ENCODE results near the gene KIAA1549.
A peak's percentile ranks its signal among the peaks of the same experiment; 100 is the strongest.

The KIAA1549 gene

DNA sequence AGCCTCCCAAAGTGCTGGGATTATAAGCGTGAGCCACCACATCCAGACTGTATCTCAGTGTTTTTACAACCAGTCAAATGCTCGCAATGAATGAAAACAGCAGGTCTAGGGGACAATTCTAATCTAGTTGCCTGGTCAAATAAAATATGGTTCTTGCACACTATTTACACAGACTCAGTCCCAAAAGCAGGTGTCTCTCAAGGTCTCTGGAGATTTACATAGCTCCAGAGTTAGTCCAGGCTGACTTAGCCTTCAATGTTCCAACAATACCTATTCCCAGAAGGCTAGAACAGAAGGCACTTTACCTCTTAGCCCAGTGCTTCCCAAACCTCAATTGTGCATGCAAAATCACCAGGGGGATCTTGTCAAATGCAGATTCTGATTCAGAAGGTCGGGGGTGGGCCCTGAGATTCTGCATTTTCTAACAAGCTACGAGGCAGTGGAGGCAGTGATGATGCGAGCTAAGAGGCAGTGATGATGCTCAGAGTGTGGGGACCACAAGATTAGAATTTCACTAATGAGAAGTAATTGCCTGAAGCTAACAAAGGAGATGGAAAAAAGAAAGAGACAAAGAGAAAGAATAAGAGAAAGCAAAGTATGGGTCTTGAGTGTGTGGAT is 6.4 kb downstream of the KIAA1549 start:
- no peak for DNase-seq

DNA sequence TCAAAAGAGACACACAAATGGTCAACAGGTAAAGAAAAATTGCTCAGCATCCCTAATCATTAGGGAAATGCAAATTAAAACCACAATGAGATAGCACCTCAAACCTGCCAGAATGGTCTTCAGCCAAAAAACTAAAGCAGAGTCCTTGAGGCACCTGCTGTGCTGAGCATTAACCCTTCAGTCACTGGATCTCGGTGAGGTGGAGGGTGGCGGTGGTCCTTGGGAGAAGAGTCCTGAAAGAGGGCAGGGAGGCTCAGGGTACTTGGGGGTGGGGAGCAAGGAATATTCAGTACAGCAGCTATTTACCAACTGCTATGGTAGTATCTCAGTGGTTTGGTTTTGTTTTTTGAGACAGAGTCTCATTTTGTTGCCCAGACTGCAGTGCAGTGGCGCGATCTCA is 7.1 kb downstream of the KIAA1549 start:
- DNase-seq: no peak

DNA sequence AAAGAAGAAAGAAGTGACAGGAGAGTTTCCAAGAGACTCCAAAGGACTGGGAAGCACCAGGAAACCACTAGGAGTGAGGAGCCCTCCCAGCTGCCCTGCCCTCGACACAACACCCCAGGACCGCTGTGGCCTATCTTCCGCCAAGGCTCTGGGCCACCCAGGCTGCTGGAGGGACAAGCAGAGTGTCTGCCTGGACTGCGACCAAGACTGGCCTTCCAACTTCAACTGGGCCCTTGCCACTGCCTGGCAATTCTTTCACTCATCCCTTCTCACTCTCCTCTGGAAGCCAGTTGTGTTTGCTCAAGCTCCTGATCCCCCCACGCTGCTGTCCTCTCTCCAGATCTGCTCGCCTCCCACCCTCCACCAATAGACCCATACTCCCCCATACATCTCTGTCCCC is 10.2 kb downstream of the KIAA1549 start:
- DNase-seq: no peak

DNA sequence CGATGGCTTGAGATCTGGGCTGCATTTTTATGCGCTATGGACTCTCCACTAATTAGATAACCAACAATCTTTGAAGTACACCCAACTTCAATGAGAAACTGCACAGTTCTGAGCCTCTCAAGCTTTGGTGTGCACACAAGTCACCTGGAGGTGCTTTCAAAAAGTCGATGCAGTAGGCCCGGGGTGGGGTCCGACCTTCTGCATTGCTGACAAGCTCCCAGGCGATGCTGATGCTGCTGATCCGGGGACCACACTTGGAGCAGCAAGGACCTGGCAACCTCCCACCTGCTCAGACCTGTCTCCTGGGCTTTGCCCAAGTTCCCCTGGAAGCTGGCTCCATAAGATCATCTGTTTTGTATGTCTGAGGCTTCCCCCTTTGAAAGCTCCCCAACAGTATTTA is 10.7 kb downstream of the KIAA1549 start:
- DNase-seq: no peak

DNA sequence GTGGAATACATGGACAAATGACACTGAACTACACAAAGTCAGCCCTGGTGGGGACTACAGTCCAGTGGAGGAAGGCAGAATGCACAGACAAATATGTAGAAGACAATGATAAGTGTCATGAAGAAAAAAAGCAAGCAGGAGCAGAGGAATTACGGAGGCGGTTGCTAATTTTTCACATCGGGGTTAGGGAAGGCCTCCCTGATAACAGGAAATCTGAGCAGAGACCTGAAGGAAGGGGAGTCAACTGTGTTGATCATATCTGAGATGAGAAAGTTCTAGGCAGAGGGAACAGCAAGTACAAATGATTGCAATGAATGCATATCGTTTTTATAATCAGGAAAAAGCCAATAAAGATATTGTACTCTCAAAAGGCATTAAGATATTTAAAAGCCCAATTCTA is 14.0 kb downstream of the KIAA1549 start:
- no peak for DNase-seq

DNA sequence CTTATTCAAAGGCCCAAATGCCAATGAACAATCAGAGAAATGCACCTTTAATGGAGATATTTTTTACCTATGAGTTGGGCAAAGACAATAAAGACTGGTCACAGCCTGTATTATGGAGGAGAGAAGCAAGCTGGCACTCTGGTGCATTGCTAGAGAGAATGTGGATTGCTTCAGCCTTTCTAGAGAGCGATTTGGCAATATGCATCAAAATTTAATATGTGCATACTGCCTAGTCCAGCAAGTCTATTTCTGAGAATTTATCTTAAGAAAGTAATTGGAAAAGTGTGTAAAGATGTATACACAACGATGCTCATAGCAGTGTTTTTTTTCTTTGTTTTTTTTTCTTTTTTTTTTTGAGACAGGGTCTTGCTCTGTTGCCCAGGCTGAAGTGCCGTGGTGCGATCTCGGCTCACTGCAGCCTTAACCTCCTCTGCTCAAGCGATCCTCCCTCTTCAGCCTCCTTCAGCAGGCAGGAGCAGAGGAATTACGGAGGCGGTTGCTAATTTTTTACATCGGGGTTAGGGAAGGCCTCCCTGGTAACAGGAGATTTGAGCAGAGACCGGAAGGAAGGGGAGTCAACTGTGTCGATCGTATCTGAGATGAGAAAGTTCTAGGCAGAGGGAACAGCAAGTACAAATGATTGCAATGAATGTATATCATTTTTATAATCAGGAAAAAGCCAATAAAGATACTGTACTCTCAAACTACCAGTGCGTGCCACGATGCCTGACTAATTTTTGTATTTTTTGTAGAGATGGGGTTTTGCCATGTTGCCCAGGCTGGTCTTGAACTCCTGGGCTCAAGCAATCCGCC is 16.4 kb downstream of the KIAA1549 start:
- DNase-seq: no peak

DNA sequence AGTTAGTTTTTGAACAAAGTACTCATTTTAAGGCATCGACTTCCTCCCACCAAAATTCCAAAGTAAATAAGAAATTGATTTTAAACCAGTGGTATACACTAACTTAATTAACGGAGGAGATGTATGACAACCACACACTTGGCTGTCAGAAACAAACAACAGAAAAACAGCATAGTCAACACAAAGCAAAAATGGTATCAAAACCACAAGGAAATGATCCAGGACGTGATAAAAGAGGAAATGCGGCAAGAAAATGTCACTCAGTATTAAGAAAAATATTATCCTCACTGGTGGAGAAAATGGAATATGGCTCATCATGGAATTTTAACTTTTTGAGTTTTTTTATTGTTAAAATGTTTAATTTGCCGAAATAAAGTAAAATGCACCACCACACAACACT is 17.5 kb downstream of the KIAA1549 start:
- no peak for DNase-seq

DNA sequence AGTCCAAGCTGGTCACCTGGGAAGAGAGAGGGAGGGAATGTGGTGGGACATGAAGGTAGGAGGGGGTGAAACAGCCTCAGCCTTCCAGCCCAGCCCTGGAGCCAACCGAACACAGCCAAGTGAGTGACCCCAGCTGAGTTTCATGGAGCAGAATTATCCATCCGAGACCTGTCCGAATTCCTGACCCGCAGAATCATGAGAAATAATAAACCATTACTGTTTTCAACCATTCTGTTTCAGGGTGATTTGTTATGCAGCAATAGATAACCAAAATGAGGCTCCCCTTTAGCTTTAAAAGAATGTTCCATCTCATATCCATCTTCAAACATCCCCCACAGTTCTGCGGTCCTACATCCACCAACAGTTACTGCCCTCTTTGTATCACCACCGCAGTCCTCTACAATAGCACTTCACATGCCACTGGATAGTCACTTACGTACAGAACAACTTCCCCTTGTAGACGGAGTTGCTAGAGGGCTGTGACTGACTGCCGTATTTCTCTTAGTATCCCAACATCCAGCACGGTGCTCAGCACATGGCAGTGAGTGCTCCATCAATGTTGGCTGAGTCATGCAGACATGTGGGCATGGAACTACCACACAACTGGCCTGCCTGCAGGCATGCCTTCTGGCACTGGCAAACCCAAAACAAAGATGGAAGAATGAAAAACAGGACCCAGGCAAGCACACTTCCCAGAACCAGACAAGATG is 18.5 kb downstream of the KIAA1549 start:
- no peak for DNase-seq

DNA sequence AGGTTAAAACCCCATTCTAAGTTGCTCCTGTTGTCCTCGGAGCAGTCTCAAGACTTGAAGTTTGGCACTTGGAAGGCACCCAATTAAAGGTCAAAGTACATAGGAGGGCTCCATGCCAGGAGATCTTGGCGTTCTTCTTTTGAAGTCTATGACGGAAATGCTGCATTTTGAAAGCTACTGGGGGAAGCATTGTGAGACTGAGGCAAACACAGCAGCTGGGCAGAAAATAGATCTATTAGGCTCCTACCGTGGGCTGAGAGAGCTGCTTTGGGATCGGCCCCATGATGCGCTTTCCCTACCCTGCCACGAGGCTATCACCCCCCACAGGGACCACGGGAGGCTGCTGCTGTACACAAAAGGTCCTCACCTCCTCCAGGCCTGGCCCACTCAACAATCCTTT is 20.0 kb downstream of the KIAA1549 start:
- no peak for DNase-seq

DNA sequence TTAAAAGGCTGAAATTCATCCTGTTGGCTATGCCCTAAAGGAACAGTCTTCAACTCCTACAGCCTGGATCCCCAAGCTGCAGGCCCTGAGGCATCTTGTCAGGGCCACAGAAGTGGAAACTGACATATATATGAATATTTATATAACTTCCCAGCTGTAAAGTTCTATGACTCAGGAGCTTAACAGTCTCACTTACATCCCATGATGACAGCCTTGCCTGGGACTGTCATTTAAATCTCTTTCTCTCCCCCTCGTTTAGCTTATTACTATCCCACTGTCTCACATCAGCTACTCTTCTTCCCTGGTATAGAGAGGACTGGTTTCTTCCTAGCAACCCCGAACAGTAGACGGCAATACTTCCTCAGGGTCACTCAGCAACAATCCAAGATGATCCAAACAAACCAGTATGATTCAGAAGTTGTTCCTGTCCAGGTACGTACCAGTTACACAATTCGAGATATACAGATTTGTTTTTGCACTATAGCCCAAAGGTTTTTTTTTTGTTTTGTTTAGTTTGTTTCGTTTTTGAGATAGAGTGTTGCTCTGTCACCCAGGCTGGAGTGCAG is 22.7 kb downstream of the KIAA1549 start:
- DNase-seq: no peak

DNA sequence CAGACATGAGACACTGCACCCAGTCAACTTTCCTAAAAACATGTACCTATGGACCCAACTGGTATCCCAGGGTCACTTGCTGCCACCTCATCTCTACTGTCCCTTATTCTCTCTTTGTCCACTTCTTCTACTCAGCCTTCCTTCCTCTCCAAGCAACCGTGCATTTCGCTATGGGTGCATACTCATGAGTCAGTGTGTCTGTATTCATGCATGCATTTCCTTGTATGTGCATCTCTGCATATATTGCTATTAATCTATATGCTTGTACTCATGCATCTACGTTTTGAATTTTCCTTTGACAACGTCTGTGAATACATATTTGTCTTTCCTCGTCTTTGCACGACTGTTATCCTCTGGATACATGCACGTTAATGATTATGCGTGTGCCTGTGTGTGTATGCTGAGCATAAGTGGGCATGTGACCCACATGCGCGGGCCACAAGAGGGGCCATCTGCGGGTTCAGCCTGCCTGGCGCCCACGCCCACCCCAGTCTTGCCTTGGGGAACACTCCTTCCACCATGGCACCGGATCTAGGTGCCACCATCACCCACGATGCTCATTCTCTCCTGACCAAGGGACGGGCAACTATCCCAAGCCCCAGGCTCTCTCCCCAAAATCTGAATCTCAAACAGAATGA is 23.3 kb downstream of the KIAA1549 start:
- no peak for DNase-seq

DNA sequence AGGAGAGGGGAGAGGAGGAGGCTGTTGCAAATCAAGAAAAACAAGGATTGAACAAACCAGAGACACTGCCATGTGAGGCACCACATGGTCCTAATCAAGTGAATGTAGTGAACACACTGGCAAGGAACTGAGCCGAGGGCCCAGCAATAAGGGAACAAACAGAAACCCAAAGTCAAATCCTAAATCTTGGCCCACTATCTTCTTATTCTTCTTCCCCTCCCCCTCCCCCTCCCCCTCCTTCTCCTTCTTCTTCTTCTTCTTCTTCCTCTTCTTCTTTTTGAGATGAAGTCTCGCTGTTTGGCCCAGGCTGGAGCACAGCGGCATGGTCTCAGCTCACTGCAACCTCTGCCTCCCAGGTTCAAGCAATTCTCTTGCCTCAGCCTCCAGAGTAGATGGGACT is 24.0 kb downstream of the KIAA1549 start:
- no peak for DNase-seq

DNA sequence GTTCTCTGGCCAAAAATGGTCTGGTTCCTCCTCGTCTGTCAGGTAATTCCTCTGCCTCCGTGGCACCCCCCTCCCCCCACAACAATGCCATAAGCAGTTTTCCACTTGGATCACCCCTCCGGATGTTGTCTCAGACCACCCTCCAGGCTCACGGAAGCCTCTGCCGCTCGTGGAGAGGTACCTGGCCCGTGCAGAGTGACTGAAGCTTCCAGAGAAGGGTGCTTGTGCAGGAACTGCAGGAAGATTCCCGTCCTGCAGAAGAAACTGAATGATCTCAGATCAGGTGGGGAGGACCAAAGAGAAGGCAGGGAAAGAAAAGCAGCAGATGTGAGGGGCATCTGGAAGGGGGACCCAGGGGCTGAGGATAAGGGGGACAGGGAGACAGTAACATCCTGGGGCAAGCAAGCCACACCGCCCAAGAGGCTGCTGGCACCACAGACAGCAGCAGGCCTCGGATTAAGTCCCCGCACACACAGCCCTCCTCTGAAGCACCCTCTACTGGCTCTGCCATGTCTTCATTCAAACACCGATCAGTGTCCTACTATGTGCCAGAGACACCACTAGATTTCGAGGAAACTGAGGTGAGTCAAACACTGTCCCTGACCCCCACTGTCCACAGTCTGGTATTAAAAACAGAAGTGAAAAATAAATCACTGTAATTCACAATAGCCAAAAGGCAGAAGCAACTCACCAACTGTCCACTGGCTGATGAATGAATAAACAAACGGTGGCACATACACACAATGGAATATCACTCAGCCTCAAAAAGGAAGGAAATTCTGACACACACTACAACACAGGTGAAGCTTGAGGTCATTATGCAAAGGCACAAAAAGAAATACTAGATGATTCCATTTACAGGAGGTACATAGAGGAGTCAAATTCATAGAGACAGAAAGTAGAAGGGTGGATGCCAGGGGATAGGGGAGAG is 26.4 kb downstream of the KIAA1549 start:
- no peak for DNase-seq

DNA sequence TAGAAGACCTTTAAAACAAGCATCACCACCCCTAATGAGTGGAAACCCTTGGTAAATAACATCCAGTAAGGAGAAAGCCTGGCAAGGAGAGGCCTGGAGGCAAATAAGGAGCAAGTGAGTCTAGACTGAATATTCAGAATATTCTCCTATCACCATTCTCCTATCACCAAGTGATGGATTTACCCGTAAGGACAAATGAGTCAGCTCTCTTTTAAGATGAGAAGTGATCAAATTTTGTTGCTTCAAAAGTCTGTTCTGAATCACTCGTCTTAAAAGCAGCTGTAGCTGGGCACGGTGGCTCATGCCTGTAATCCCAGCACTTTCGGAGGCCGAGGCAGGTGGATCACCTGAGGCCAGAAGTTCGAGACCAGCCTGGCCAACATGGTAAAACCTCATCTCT is 28.4 kb downstream of the KIAA1549 start:
- DNase-seq: no peak

DNA sequence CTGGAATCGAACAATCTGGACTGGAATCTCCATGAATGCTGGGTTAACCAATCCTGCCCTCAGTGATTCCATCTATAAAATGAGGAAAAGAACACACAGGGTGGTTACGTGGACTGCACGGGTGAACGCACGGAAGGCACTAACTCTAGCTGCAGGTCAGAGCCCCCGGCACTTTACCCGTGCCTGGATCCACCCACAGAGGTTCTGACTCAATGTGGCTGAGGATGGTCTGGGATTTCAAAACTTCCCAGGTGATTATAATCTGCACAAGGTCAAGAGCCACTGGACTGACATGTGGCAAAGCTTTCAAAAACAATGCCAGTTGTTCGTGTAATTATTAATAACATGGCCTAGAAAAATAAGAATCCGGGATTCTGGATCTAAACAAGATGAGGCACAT is 29.2 kb downstream of the KIAA1549 start:
- DNase-seq: no peak

DNA sequence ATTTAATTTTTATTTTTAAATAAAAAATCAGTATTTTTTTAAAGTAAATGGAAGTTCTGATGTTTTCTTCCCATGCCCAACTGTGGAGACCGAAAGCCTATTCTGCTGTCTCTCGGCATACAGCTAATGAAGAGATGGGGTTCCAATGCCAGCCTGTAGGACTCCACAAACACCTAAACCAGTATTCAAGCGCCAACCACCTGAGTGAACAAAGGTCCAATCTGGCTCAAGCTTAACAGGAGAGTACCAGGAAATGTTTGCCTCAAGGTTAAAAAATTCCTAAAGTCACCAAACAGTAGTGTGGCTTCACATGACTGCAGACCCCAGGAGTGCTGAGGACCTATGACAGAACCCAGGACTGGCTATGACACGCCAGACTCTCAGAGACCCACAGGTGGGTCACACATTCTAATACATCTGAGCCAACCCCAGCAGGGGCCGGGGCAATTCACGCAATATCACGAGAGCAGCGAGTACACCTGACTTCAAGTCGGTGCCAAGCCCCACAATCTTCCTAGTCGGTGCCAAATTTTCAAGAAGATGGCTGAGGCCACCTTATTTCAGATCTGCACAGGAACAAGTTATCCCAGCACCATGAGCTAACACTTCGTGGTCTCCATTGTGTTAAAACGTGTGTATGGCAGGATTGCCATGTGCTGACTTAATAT is 31.6 kb downstream of the KIAA1549 start:
- no peak for DNase-seq

DNA sequence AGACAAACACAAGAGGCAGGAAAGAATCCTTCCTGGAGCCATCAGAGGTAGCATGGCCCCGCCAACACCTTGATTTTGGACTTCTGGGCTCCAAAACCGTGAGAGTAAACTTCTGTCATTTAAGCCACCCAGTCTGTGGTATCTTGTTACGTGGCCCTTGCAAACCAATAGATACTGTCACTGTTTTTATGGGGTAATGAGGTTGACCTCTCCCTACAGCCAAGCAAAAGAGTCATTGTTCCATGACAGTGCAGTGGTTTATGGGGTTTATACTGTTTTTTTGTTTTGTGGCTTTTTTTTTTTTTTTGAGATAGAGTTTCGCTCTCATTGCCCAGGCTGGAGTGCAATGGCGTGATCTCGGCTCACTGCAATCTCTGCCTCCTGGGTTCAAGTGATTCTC is 32.8 kb downstream of the KIAA1549 start:
- no peak for DNase-seq

DNA sequence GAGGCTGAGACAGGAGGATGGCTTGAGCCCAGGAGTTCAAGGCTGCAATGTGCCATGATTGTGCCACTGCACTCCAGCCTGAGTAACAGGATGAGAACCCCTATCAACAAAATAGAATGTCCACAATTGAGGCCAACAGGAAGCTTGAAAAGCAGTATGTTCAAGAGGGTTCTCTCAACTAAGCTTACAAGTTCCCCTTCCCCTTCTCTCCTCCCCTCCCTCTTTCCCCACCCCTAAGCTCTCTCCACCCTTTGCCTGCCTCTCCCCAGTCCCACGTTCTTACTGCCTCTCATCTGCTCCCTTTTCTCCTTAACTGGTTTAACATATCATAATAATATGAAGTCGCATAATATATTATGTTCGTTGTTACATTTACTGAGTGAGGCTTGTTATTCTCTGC is 35.4 kb downstream of the KIAA1549 start:
- DNase-seq: no peak

DNA sequence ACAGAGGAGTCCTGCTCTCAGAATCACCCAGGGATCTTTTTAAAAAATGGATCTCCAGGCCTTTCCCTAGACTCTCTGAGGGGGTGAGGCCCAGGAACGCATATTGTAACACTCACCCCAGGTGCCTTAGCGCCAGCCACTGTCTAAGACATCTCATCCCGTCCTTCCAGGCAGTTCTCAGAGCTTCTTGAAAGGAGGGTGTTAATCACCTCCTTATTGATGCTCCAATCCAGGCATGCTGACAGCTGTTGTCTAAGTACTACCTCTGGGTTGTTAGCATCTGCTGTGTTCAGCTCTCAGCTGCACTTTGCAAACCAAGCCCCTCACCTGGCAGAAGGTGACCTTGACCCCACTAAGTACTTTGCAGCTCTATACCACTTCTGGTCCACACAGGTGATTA is 36.0 kb downstream of the KIAA1549 start:
- peak; percentile 49 for DNase-seq

DNA sequence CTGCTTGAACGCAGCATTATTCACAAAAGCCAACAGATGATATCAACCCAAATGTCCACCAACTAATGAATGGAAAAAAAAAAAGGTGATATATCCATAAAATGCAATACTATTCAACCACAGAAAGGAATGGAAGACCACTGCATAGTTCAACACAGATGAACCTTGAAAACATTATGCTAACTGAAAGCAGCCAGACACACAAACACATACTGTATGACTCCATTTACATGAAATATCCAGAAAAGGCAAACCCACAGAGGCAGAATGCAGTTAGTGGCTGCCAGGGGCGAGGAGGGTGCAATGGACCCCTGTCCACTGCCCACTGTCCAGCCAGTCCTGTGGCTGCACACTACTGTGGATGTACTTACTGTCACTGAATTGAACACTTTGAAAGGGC is 36.6 kb downstream of the KIAA1549 start:
- no peak for DNase-seq

DNA sequence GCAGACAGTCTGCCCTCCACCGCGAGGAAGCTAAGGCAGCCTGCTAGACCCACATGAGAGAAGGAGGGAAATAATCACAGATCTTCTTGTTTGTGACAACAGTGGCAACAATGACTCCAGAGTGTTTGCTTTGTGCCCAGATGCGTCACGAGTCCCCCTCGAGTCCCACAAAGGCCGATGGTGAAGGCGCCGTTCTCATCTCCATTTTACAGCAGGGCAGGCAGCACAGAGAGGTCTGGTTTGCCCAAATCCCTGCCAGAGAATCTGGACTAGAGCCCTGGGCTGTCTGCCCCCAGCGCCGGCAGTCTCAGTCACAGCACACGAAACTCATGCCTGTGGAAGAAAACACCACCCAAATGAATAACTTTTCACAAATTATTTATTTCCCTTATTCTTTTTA is 38.1 kb downstream of the KIAA1549 start:
- no peak for DNase-seq

DNA sequence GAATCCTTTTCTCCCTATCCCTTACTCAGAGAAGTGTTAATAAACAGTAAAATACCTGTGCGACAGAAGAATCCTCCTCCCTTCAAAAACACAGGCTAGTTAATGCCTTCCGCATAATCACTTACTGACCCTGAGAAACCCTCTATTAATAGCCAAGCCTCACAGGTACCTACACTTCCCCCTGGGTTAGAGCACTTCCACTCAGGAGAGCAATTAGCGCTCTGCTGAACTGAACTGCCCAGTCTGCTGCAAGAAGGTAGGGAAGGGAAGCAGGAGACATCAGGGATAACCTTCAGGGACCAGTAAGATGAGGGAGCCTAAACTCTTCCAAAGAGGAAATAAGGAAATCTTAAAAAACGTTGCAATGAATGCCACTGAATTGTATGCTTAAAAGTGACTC is 39.6 kb downstream of the KIAA1549 start:
- DNase-seq: peak; percentile 34
